Upper lobe of left lung (tissue), 4 donors: ENCODE measurements around the gene HTRA3.

Source experiments
- EP300 ChIP-seq, 4 donors: sonication (generic); formaldehyde crosslinking; IDR thresholded peaks; one replicate each; pipeline ENCODE4 v1.5.1; 2017; ENCODE audit warnings: antibody characterized with exemption in 4 of 4, control low read depth in 2 of 4
- POLR2A ChIP-seq, 4 donors: fragments of 450-650 bp; IDR thresholded peaks; one replicate each; pipeline ENCODE4 v1.5.1; 2016 to 2017; ENCODE audit warnings: antibody characterized with exemption in 4 of 4, mild to moderate bottlenecking in 2 of 4
- POLR2AphosphoS5 ChIP-seq, 2 donors: sonication (generic); formaldehyde crosslinking; IDR thresholded peaks; one replicate each; pipeline ENCODE4 v1.5.1; 2017; ENCODE audit warnings: antibody characterized with exemption in 2 of 2
- TF ChIP-seq, protein P1 (sequence below), 6 experiments: fragments of 450-650 bp in 4 of 6; fragments of 200-600 bp in 2 of 6; sonication (generic) in 2 of 6; IDR thresholded peaks; one replicate each; pipeline ENCODE4 v1.5.1; 2016 to 2019; ENCODE audit warnings: antibody characterized with exemption in 6 of 6

- TF ChIP-seq, protein P1, sequence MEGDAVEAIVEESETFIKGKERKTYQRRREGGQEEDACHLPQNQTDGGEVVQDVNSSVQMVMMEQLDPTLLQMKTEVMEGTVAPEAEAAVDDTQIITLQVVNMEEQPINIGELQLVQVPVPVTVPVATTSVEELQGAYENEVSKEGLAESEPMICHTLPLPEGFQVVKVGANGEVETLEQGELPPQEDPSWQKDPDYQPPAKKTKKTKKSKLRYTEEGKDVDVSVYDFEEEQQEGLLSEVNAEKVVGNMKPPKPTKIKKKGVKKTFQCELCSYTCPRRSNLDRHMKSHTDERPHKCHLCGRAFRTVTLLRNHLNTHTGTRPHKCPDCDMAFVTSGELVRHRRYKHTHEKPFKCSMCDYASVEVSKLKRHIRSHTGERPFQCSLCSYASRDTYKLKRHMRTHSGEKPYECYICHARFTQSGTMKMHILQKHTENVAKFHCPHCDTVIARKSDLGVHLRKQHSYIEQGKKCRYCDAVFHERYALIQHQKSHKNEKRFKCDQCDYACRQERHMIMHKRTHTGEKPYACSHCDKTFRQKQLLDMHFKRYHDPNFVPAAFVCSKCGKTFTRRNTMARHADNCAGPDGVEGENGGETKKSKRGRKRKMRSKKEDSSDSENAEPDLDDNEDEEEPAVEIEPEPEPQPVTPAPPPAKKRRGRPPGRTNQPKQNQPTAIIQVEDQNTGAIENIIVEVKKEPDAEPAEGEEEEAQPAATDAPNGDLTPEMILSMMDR (IDR thresholded peaks at IDR 0.05), result no peak
- TF ChIP-seq POLR2A (IDR thresholded peaks at IDR 0.05), result no peak
- TF ChIP-seq POLR2AphosphoS5 (IDR thresholded peaks at IDR 0.05), result no peak
- no peak for TF ChIP-seq EP300 (IDR thresholded peaks at IDR 0.05)
These were observed 64.3 kb downstream of the HTRA3 start for GRCh38 chr4:8333726-8334460.
